Raji (cell line): ENCODE measurements around the gene TLCD2.

ENCODE experiments used
- POLR2A ChIP-seq: IDR thresholded peaks from 2 replicates; pipeline ENCODE4 v1.6.1; 2011; ENCODE audit warnings: low read depth, low read length, control low read depth; ENCODE audit not compliant: insufficient read depth

TLCD2 gene

DNA sequence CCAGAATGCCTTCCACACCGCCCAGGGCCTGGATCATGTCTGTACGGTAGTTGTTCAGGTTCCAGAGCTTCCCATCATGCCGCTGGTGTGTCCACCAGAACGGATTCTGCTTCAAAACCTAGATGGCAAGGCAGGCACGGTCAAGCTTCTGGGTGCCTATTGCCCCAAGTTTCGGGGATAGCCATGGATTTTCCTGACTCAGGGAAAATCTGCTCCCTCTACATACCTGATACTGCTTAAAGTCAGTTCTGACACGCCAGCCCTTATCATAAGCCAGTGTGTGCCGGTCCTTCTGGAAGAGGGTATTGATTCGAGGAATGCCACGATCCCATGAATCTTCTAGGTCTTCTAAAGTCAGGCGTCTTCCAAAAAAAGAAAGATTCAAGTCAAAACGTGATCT lies 49.1 kb downstream of the TLCD2 start:
- TF ChIP-seq POLR2A, result no peak

DNA sequence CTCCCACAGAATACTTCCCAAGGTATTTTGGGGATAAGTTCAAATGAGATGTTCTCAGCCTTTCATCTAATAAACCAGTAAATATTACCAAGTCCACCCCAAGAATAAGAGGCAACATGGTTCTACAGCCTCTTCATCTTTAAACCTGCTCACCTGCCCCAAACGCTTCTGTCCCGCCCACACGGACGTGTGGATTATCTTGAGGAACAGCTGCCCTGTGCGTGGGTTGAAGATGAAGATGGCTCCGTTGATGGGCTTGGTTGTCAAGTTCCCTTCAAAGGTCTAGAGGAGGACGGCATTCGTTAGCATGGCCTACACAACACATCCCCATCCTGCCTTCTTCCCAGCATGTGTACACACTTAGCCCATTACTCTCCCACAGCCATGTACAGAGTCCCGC lies 52.1 kb downstream of the TLCD2 start:
- no peak for TF ChIP-seq POLR2A

DNA sequence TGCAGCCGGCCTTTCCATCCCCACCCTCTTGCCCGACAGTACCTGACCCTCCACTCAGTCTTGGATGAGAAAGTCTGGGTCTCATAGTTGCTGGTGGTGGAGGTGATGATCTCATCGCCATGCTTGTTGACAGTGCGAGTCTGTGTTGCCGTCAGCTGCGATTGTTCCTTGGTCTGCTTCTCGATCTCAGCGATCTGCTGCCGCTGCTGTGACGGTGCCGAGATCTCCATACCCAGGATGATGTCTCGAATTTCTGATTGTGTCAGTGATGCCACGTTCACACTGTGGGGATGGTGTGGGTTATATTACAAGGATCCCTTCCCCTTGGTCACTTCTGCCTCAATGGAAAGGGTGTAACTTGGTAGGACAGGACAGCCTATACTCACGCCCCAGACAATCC lies 56.4 kb downstream of the TLCD2 start:
- no peak for TF ChIP-seq POLR2A
